ENCODE measurements around the gene HDLBP.

Gene HDLBP

DNA sequence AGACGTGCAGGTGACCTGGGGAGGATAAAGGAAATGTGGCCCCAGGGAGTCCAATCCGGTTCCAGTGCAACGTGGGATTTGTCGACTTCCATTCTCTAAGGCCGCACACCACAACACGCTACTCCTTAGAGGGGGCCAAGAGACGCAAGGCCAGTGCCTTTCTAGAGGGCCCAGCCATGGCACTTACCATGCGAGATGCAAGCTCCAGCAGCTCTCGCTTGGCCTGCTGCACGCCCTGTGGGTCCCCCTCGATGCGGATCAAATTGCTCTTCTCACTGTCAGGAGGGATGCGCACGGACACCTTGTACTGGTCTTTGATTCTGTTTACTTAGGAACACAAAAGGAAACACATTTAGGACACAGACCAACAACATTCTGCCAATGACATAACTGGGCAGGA lies 65.8 kb downstream of the HDLBP start:
- DNase-seq (ENCODE audit: low read depth, low spot score): no peak

DNA sequence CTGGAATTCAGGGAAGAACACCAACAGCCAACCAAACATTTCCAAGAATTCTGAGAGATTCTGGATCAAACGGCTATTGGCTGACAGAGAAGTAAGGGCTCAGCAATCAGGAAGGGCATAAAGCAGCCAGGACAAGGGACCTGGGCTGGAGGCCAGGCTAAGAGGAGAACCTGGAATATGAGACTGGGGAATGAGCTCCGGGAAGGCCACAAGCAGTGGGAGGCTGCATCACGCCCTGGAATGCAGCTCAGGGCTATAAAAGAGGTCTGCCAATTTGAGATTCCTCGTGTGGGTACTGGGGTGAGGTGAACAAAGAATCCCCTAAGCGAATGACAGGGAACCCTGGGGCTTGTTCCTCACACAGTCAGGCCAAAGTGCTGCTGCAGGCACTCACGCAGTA lies 66.6 kb downstream of the HDLBP start:
- no peak for DNase-seq (ENCODE audit: low read depth, low spot score)

DNA sequence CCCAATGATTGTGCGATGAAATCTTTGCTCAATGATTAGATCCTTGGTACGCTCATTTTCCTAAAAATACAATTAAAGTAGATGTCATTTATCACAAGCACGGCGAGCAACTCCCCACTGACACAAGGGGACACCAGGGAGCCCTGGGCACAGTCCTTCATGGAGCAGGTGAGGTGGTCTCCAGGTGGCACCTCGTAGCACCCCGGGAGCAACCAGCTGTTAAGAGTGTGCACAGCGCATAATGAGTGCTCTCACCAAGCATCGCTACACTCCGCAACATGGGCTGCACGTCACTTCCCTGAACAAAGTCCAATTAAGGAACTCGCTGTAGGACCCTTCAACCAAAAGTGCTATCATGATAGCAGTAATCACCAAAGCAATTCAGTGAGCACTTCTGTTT lies 67.2 kb downstream of the HDLBP start:
- no peak for DNase-seq (ENCODE audit: low read depth, low spot score)

DNA sequence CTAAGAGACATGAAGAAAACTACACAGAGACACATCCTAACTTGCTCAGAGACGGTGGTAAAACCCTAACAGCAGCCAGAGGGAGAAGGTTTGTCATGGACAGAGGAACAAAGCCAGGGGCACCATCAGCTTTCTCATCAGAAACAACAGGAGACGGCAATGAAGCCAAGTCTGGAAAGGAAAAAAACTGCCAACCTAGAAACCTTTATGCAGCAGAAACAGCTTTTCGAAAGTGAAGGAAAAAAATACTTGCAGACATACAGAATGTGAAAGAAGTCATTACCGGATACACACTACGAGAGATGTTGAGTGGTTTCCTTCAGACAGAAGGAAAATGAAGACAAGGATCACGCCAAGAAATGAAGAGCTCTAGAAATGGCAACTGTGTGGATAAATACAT lies 71.1 kb downstream of the HDLBP start:
- DNase-seq (ENCODE audit: low read depth, low spot score): no peak

DNA sequence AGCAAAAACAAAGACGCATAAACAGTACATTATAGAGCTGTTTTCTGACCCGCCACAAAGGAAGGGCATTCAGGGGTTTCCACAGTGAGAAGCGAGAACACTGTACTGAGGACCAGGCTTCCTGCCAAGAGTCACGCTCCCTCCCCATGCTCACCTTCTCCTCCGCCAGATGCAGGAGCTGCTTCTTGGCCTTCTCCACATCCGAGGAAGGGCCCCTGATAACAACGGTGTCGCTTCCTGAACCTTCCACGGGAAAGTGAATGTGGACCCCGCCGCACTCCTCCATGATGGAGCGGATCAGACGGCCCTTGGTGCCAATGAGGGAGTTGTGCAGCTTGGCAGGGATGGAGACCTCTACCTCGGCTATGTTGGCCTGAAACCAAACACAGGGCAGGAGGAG lies 73.2 kb downstream of the HDLBP start:
- no peak for DNase-seq (ENCODE audit: low read depth, low spot score)

DNA sequence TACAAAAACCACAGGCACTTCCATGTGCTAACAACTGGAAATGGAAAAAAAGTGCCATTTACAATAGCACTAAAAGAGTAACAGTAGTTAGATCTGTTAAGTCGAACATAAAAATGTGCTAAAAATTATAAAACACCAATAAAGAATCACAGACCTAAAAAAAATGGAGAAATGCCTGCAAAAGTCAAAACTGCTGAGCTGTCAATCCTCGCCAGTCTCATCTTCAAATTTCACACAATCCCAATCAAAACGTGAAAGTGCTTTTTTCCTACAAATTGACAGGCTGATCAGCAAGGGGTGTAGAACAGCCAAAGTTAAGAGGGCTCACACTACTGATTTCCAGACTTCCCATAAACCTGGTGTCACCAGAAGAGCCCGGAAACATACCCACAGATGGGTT lies 73.8 kb downstream of the HDLBP start:
- no peak for DNase-seq (ENCODE audit: low read depth, low spot score)

DNA sequence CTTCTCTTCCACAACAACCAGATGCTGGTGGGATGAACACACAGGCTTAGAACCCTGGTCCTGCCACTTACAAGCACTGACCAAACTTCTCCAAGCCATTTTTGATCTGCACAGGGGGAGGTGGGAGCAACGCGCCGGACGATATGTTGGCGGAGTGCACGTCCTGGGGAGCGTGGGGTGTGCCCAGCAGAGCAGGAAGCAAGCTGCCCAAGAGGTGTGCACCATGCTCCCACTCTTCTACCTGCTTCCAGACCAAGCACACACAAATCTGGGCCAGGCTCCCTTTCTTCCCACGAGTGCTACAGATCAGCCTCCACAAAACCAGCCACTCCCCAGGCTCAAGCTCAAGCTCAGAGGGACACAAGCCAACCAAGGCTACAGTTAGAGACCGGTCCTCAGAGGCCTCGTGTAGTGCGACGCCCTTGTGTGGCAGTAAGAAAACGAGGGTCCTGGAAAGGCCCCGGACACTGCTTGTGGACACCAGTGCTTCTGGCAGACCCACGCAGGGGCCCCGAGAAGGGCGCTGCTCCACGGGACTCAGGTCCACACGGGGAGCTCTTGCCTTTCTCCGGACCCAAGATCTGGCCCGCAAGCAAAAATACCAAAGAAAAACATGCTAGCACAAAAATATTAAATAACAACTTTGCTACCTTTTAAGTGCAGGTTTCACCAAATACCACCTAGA lies 75.0 kb downstream of the HDLBP start:
- no peak for DNase-seq (ENCODE audit: low read depth, low spot score)

DNA sequence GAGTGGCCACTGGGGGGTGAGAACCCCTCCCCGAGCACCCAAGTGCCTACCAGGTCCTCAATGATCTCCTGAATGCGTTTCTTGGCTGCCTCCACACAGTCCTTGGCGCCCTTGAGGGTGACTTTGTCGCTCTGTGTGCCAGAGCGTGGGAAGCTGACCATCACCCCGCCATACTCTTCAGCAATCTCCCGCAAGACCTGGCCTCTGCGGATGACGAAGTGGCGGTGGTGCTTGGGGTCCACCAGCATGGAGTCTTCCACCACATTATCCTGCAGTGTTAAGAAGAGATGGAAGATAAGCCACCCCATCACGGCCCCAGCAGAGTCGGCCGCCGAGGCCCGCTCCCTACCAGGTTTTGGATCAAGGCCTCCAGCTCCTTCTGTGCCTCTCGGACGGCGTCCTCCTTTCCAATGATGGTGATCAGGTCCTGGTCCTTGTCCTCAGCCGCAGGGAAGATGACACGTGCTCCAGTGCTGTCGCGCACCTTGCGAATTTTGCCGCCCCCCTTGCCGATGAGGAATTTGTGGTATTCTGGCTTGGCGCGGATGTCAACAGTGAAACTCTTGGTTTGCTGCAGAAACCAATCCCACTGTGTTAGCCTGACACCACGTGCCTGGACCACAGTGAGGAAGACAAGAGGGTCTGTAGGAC lies 75.8 kb downstream of the HDLBP start:
- no peak for DNase-seq (ENCODE audit: low read depth, low spot score)

DNA sequence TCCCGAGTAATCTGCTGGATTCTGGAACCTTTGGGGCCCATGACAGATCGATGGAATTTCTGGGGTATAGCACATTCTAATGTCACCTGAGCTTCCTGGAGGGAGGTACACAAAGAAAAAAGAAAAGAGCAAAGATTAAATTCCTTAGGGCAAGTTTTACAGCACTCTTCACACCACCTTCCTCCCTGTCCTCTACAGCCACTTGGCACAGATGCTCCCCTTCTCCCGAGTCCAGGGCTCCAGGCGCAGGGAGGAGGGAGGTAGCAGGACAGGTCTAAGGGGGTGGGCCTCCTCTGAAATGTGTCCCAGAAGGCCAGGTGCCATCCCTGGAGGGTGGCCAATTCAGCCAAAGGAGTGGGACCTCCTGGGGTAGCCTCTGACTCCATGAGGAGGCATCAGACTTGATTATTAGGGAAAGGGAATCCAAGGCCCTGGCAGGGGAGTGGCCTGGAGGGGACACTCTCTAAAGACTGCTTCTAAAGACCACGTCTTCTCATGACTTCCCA lies 76.7 kb downstream of the HDLBP start:
- DNase-seq (ENCODE audit: low read depth, low spot score): no peak

DNA sequence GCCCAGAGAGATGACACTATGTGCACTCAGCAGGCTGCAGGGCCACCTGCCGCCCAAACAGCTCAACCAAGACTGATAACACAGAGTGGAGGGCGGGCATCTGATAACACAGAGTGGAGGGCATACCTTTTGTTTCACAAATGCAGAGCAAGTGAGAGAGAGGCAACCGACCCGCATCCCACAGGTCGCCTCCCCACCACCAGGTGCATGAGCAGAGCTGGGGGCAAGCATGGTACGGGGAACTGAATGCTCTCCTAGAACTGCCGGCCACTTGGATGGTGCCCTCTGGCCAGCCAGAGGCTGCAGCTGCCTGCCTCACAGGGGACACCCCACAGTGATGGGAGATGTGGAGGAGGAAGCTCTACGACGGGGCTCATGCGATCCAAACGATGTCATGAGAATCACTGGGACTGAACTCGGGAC lies 77.5 kb downstream of the HDLBP start:
- no peak for DNase-seq (ENCODE audit: low read depth, low spot score)

DNA sequence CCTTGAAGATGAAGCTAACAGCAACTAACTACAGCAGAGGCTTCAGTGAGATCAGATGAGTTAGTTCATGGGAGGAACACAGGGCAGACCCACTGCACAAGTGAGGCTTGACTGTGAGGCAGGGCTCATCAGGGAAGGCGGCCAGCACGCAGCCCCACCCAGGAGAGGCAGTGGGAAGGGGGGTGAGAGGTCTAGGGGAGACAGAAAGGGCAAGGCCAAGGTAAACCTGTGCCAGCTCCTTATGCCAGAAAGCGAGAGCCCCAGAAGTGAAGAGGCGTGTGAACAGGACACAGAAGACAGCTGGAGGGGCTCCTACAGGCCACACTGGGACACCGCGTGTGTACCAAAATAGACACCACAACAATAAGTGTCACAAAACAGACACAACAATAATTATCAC lies 78.4 kb downstream of the HDLBP start:
- DNase-seq (ENCODE audit: low read depth, low spot score): no peak

DNA sequence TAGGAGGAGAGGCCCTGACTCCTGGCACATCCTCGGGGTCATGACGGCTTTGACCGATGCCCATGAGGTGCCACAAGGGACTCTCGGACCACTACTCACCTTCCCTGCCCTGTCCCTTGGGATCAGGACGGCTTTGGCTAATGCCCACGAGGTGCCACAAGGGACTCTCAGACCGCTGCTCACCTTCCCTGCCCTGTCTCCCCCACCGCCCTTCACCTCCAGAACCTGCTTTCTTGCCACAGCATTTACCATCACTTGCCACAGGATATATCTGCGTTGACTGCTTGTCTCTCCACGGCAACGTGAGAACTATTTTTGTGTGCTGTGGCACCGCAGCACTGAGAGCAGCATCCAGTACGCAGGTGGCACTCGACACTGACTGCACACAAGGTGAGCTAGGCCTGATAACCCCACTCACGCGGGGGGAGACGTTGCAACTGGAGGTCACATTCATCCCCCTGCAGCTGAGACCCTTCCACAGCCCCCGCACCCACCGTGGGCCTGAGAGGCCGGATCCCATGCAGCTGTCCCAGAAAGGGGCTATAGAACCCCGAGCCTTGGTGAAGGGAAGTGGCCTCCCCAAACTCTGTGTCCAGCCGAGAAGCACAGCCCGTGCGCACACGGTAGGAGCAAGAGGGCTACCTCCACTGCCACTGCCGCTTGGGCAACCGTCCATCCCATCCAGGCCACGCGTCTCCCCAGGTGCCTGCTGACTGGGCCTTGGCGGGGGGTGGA lies 79.4 kb downstream of the HDLBP start:
- no peak for DNase-seq (ENCODE audit: low read depth, low spot score)

DNA sequence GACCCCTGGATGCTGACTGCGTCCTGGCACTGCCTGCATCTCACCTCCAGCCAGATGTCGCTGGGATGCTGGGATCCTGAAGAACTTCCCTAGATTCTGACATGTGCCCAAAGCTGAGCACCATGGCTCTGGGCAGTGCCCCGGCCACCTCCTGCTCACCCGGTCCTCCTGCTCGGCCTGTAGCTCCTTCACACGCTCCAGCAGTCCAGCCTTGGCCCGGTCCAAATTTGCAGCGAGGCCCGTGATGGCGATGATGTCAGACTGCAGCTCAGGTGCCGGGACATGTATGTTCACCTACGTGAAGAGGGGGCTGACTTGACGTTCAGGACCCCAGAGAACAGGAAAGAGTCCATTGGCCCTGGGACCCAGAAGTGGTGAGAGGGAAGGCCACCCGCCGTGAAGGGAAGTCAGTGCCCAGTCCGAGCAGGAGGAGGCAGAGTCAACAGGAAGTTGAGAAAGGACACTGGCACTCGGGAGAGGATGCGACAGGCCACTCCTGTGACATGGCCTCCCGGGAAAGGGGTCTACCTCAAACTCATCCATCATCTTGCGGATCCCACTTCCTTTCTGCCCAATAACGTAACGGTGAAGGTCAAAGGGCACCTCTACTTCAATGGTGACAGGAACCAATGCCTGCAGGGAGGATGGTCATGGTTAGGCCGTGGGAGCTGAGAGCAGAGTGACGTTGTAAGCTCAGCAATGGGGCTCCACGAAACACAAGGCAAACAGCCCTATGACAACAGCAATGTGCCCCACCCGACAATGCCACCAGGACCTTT lies 80.3 kb downstream of the HDLBP start:
- DNase-seq (ENCODE audit: low read depth, low spot score): no peak

DNA sequence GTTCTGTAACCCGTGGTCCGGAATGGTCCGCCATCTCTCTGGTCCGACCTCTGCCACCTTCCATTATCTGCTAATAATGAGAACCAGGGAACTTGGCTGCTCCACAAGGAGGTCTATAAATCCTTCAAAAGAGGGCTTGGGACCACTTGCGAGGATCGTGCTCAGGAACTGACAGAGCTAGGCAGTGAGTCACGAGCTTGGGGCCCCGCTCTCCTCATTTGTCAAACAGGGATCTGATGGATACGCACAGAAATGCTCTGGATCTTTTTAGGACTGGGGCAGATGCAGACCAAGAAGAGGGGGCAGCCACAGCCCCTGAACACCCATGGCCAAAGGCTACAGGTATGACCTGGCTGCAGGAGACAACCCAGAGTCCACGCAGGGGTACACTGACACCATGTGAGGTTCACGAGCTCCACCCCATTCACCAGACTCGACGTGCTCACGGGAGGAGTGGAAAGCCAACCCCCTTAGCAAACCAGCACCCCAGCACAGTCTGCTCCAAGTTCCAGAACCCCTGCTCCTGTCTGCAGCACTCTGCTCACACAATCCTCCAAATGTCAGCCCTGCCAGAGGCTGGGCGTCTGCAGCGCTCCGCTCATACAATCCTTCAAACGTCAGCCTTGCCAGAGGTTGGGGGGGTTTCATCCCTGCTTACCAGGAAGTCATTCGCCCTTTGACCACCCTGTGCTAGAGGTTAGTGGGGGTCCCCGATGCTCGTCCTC lies 81.2 kb downstream of the HDLBP start:
- DNase-seq (ENCODE audit: low read depth, low spot score): no peak

DNA sequence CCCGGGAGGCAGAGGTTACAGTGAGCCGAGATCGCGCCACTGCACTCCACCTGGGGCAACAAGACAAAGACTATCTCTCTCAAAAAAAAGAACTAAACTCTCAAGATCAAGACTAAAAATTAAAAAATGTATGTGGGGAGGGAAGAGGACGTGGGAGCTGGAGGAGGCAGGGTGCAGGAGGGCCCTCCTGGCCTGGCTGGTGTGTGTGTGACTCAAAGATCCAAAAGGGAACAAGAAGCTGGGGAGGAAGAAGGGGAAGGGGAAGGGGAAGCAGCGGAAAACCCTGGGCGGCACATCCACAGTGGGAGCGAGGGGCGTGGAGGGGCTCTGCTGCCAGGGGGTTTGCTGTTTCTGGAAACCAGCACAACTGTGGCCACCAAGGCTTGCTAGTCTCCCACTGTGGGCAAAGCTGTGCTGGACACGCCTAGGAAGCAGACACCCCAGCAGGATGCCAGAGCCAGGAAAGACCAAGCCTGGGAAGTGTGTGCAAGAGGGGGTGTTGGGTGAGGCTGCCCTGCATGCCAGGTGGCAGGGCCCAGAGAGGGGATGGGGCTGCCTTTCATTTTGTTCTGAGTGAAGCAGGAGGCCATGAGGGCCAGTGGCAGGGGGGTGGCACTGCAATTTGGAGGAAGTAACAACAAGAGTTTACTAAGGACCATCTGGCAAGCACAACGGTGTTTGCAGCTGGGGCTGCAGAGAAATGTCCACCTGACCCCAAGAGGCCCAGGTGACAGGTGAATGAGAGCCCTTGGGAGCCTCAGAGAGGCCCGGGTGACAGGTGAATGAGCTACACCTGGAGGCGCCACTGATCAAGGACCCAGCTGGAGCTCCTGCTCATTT lies 82.5 kb downstream of the HDLBP start:
- DNase-seq (ENCODE audit: low read depth, low spot score): no peak

DNA sequence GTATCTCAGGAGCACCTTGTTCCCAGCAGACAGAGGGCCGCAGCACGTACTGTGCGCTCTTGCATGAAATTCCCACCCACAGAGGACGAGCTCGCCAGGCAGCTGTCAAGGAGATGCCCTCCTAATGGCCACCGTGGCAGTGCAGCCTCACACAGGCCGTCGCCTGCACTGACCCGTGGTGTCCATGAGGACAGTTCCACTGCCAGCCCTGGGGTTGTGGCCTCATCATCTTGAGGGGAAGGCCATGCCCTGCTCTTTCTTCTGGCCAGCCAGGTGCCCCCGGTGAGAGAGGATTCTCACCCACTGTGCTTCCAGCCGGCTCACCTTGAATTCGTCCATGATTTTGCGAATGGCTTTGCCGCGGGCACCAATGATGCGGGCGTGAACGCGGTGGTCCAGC lies 85.0 kb downstream of the HDLBP start:
- DNase-seq (ENCODE audit: low read depth, low spot score): no peak

DNA sequence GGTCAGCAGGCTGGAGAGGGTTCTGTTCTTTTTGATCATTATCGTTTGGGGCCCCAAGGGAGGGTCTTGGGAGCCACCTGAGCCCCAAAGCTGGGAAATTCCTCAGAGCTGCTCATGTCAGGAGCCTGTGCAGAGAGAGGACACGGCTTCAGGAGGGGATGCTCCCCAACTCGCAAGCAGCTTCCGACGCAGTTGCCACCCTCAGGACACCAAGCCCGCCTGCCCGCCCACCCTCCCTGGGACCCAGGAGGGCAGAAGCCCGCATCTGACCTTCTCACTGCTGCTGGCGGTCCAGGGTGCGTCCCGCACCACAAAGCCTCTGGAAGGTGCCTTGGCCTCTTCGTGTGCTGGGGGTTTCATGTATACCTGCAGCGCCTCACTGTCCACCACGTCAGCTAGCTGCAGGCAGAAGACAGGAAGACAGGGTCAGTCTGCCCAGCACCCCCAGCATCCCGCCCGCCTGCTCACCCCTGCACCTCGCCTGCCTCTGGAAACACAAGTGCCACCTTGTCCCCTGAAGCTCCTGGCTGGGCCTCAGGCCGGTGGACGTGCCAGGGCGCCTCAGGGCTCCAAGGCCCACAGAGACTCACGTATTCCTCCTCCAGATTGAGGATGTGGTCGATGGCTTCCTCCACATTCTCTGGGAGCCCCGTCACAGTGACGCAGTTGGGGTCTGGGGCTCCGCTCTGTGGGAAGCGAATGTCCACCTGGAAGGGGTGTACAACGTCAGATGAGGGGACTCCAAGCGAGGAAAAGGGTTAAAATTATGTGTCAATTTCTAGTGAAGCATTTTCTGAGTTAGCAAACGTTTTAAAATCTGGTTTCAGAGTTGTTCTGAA lies 85.7 kb downstream of the HDLBP start:
- no peak for DNase-seq (ENCODE audit: low read depth, low spot score)

DNA sequence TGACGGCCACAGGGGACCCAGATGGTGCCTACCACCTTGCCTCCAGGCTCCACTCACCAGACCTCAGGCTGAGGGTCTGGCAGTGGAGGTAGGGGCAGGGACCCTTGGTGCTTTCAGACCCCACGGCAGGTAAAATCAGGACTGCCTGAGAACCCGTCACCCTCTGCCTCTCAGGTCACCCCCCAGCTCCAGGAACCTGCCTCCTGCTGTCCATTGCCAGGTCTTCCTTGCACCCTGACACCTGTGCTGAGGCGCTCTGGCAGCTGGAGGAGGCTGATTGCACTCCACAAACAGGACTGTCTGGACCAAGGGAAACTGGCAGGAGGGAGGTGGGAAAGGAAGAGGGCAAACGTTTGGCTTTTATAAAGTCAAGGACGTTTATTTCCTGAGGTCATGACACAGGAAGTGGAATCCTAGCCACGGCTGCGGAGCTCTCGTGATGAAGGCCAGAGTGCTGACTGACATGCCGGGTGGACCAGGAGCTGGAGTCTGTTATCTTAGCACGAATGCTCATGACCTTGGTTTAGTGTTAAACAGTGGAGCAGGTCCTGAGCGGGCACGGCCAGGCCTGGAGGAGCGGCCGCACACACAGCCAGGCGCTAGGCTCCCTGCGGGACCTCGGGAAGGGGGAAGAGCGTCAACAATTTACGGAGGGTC lies 86.5 kb downstream of the HDLBP start:
- DNase-seq (ENCODE audit: low read depth, low spot score): no peak

Data from activated naive CD8-positive, alpha-beta T cell treated with anti-CD3 and anti-CD28 coated beads, Interleukin-2, amount 50 U/mL, for 16 hours (primary cell).